ENCODE data around the gene ZNF317. TPM values are rescaled to one million over a fixed set of nuclear protein-coding genes. Genes with fewer than 3 reads are reported as not detected.

ZNF317 gene
- 17.2 TPM for polyA plus RNA-seq (2013, experiment 1 of 2; ENCODE audit: insufficient read length)
- polyA plus RNA-seq (2013, experiment 2 of 2; ENCODE audit: insufficient read length), result 16.0 TPM

- DNase-seq, result peak; percentile 95
Observed at GRCh38 chr19:9140159-9140874, at the start of gene ZNF317. ZNF317 (plus strand) TSS chr19:9140397; CDS start chr19:9156017, 15,620 bp downstream.

- no peak for DNase-seq
Observed at GRCh38 chr19:9107375-9107774, 32.8 kb upstream of the ZNF317 start, which contains the start of gene OR7G2. OR7G2 (minus strand) TSS chr19:9107475; CDS start chr19:9103243, 4,232 bp downstream.

- DNase-seq, result no peak
Observed at GRCh38 chr19:9109959-9110358, 30.2 kb upstream of the ZNF317 start.

GRCh38 chr19:9115307-9115813, 24.8 kb upstream of the ZNF317 start, which contains the start of gene OR7G1:
OR7G1 (minus strand) TSS chr19:9115763; CDS start chr19:9115763, 0 bp downstream.
- DNase-seq, result no peak

- DNase-seq, result no peak
Observed at GRCh38 chr19:9116547-9116946, 23.6 kb upstream of the ZNF317 start.

GRCh38 chr19:9126900-9127405, 13.2 kb upstream of the ZNF317 start, which contains the start of gene OR7G3:
OR7G3 (minus strand) TSS chr19:9126950; CDS start chr19:9126950, 0 bp downstream.
- no peak for DNase-seq

GRCh38 chr19:9128171-9128570, 12.0 kb upstream of the ZNF317 start:
- DNase-seq, result peak; percentile 30

- DNase-seq, result no peak
Observed at GRCh38 chr19:9130965-9131364, 9.2 kb upstream of the ZNF317 start.

- peak; percentile 15 for DNase-seq
Observed at GRCh38 chr19:9132422-9132821, 7.8 kb upstream of the ZNF317 start.

GRCh38 chr19:9139609-9140158, 513 bp upstream of the ZNF317 start:
- no peak for DNase-seq

- no peak for DNase-seq
Observed at GRCh38 chr19:9144920-9145319, 4.7 kb downstream of the ZNF317 start.

GRCh38 chr19:9146882-9147281, 6.7 kb downstream of the ZNF317 start:
- no peak for DNase-seq

GRCh38 chr19:9148697-9149096, 8.5 kb downstream of the ZNF317 start:
- no peak for DNase-seq

- DNase-seq, result no peak
Observed at GRCh38 chr19:9149997-9150396, 9.8 kb downstream of the ZNF317 start.

GRCh38 chr19:9150650-9151049, 10.5 kb downstream of the ZNF317 start:
- no peak for DNase-seq

- no peak for DNase-seq
Observed at GRCh38 chr19:9151367-9151766, 11.2 kb downstream of the ZNF317 start.

- DNase-seq, result no peak
Observed at GRCh38 chr19:9155591-9155990, 15.4 kb downstream of the ZNF317 start.

GRCh38 chr19:9156304-9156703, 16.1 kb downstream of the ZNF317 start:
- no peak for DNase-seq

- no peak for DNase-seq
Observed at GRCh38 chr19:9159891-9160290, 19.7 kb downstream of the ZNF317 start.

- DNase-seq, result no peak
Observed at GRCh38 chr19:9161427-9161826, 21.2 kb downstream of the ZNF317 start.

GRCh38 chr19:9165261-9165660, 25.1 kb downstream of the ZNF317 start:
- no peak for DNase-seq

- no peak for DNase-seq
Observed at GRCh38 chr19:9166846-9167245, 26.6 kb downstream of the ZNF317 start.

- DNase-seq, result no peak
Observed at GRCh38 chr19:9171393-9171991, 31.3 kb downstream of the ZNF317 start.

Measured in fibroblast of skin of back (primary cell).